ENCODE data around the gene ANTXRL. TPM values are rescaled to one million over a fixed set of nuclear protein-coding genes. Genes with fewer than 3 reads are reported as not detected.
"Not testable (repeated sequence)": the region's sequence is repeated elsewhere in the genome, so short reads cannot be mapped to it uniquely, and the experiment has no call there.

Gene ANTXRL
- total RNA-seq, 1 donor from 2014 or later = not detected

GRCh38 chr10:46267132-46267985 lies 19.4 kb upstream of the ANTXRL start:
- Histone ChIP-seq H3K27me3 (no peaks in the 10 kb centered on the region), H3K9me3 (no peaks in the 10 kb centered on the region), H3K36me3 (no peaks in the 10 kb centered on the region), H3K27ac (no peak overlapping the region), H3K4me3 (no peak overlapping the region), H3K4me1 (no peaks in the 10 kb centered on the region)
- no peak for DNase-seq (ENCODE audit: low spot score in 2 of 2)
- intact Hi-C loops (cut with DNase I) = no loop called here
- TF ChIP-seq CTCF (IDR thresholded peaks at IDR 0.05) = no peak

- no peak for DNase-seq (ENCODE audit: low spot score in 2 of 2)
- Histone ChIP-seq H3K27ac (no peak overlapping the region), H3K4me1 (no peaks in the 10 kb centered on the region), H3K27me3 (no peaks in the 10 kb centered on the region), H3K9me3 (no peaks in the 10 kb centered on the region), H3K4me3 (no peak overlapping the region), H3K36me3 (no peaks in the 10 kb centered on the region)
- intact Hi-C loops (cut with DNase I) = no loop called here
- no peak for TF ChIP-seq CTCF (IDR thresholded peaks at IDR 0.05)
Observed at GRCh38 chr10:46268076-46268881, 18.5 kb upstream of the ANTXRL start.

GRCh38 chr10:46269554-46270053 lies 17.2 kb upstream of the ANTXRL start:
- H3K4me3 ChIP-seq; H3K27me3 ChIP-seq; intact Hi-C loops (cut with DNase I); H3K4me1 ChIP-seq; H3K27ac ChIP-seq; DNase-seq (ENCODE audit: low spot score in 2 of 2); H3K9me3 ChIP-seq; H3K36me3 ChIP-seq: not testable (repeated sequence)

- Histone ChIP-seq H3K4me1 (no peaks in the 10 kb centered on the region), H3K27ac (no peak overlapping the region), H3K9me3 (no peaks in the 10 kb centered on the region), H3K36me3 (no peaks in the 10 kb centered on the region), H3K27me3 (no peaks in the 10 kb centered on the region), H3K4me3 (no peak overlapping the region)
- DNase-seq (ENCODE audit: low spot score in 2 of 2) = no peak
- TF ChIP-seq CTCF (IDR thresholded peaks at IDR 0.05) = no peak
- intact Hi-C loops (cut with DNase I) = no loop called here
Observed at GRCh38 chr10:46270086-46270811, 16.5 kb upstream of the ANTXRL start.

GRCh38 chr10:46270963-46271530 lies 15.8 kb upstream of the ANTXRL start:
- DNase-seq (ENCODE audit: low spot score in 2 of 2) = peak in 1 of 2 donors; percentile 45
- H3K9me3 ChIP-seq; H3K4me1 ChIP-seq; intact Hi-C loops (cut with DNase I); H3K27ac ChIP-seq; H3K27me3 ChIP-seq; H3K36me3 ChIP-seq; H3K4me3 ChIP-seq: not testable (repeated sequence)

GRCh38 chr10:46271795-46272499 lies 14.8 kb upstream of the ANTXRL start:
- H3K27me3 ChIP-seq; H3K4me3 ChIP-seq; intact Hi-C loops (cut with DNase I); H3K36me3 ChIP-seq; H3K27ac ChIP-seq; H3K9me3 ChIP-seq; H3K4me1 ChIP-seq: not testable (repeated sequence)
- peak in 1 of 2 donors; percentile 44 for DNase-seq (ENCODE audit: low spot score in 2 of 2)
